Lower leg skin (tissue), 3 donors: ENCODE results near the gene KHDC4.

Experiments used
- POLR2A ChIP-seq, 2 donors: fragments of 450-650 bp; IDR thresholded peaks; one replicate each; pipeline ENCODE4 v1.6.1; 2016 to 2017; ENCODE audit warnings: antibody characterized with exemption in 2 of 2, mild to moderate bottlenecking in 1 of 2, moderate library complexity in 1 of 2
- TF ChIP-seq, protein P1 (sequence below), 3 donors: fragments of 450-650 bp; IDR thresholded peaks; one replicate each; pipeline ENCODE4 v1.5.1; 2016; ENCODE audit warnings: antibody characterized with exemption in 3 of 3, mild to moderate bottlenecking in 3 of 3, moderate library complexity in 2 of 3

GRCh38 chr1:155973723-155974122, 39.5 kb upstream of the KHDC4 start:
- TF ChIP-seq, protein P1, sequence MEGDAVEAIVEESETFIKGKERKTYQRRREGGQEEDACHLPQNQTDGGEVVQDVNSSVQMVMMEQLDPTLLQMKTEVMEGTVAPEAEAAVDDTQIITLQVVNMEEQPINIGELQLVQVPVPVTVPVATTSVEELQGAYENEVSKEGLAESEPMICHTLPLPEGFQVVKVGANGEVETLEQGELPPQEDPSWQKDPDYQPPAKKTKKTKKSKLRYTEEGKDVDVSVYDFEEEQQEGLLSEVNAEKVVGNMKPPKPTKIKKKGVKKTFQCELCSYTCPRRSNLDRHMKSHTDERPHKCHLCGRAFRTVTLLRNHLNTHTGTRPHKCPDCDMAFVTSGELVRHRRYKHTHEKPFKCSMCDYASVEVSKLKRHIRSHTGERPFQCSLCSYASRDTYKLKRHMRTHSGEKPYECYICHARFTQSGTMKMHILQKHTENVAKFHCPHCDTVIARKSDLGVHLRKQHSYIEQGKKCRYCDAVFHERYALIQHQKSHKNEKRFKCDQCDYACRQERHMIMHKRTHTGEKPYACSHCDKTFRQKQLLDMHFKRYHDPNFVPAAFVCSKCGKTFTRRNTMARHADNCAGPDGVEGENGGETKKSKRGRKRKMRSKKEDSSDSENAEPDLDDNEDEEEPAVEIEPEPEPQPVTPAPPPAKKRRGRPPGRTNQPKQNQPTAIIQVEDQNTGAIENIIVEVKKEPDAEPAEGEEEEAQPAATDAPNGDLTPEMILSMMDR (IDR thresholded peaks at IDR 0.05), result no peak
- no peak for TF ChIP-seq POLR2A (IDR thresholded peaks at IDR 0.05)
